ENCODE data around the gene RPUSD1. TPM values are rescaled to one million over a fixed set of nuclear protein-coding genes. Genes with fewer than 3 reads are reported as not detected.

Gene RPUSD1
- total and polyA plus RNA-seq, 12 donors = 1.1 to 40.1 (median 20.4) TPM

DNA sequence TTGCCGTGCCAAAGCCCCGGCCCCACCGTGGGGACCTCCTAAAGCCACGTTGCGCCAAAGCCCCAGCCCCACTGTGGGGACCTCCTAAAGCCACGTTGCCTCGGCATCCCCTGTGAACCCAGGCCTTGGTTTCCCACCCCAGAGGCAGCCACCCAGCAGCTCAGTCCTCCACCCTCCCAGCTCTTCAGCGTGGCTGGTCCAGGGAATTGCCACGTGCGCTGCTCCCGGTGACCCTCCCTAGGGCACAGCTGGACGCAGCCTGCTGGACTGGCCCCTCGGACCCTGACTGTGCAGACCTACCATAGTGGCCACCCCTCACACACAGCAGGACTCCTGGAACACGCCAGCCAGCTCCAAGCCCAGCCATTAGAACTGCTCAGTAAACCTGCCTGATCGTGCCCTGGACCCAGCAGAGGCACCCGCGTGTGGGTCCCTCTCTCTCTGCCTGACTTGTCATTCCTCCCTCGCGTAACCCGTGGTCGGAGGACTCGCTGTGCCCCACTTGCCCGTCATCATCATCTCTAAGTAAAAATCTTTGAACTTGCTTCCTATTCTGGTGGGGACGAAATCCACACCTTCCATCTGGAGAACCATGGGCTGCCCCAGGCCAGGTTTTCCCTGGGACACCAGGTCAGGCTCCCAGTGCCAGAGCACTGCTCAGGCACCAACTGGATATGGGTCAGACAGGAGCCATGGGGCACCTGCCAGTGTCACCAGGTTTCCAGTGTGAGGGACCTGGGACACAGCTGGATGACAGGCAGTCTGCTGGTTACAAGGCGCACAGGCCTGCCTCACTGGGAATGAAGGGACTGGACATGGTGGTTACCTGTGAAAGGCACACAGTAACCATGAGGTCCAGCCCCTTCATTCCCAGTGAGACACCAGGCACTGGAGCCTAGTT is 53.0 kb downstream of the RPUSD1 start:
- no peak for DNase-seq
- no peak for TF ChIP-seq POLR2A (IDR thresholded peaks at IDR 0.05)
- TF ChIP-seq, protein P1, sequence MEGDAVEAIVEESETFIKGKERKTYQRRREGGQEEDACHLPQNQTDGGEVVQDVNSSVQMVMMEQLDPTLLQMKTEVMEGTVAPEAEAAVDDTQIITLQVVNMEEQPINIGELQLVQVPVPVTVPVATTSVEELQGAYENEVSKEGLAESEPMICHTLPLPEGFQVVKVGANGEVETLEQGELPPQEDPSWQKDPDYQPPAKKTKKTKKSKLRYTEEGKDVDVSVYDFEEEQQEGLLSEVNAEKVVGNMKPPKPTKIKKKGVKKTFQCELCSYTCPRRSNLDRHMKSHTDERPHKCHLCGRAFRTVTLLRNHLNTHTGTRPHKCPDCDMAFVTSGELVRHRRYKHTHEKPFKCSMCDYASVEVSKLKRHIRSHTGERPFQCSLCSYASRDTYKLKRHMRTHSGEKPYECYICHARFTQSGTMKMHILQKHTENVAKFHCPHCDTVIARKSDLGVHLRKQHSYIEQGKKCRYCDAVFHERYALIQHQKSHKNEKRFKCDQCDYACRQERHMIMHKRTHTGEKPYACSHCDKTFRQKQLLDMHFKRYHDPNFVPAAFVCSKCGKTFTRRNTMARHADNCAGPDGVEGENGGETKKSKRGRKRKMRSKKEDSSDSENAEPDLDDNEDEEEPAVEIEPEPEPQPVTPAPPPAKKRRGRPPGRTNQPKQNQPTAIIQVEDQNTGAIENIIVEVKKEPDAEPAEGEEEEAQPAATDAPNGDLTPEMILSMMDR (IDR thresholded peaks at IDR 0.05) = no peak
- WGBS, 4 donors = 94 to 98% (median 95%) methylated on average over 14 to 25 of the region's 25 CpGs
- H3K9me3 ChIP-seq (replicated peaks in 1 of 3) = no peaks in the 10 kb centered on the region
- intact Hi-C loops (cut with DNase I) = no loop called here
- no peaks in the 10 kb centered on the region for H3K27me3 ChIP-seq
- peaks cover 0 to 56% of the 10 kb centered on the region in 2 donors for H3K36me3 ChIP-seq (replicated peaks in 1 of 2)
- H3K4me1 ChIP-seq (replicated peaks in 1 of 2) = peaks cover 6% of the 10 kb centered on the region in 2 donors
- no peak overlapping the region for H3K27ac ChIP-seq
- no peak overlapping the region for H3K4me3 ChIP-seq

MicroRNAs encoded within 50 kb of the gene (microRNA counts, 767-probe panel; counts per million panel counts)
- 0 counts per million in 2 donors for microRNA hsa-miR-662

Small RNA genes lying within 50 kb of the gene (microRNA-seq; reads per million reads assigned to microRNA genes)
- 0 reads per million in 3 donors for gene MIR662

Small RNA genes lying within 50 kb of the gene (small RNA-seq; reads per million reads assigned to genes)
- 0 reads per million in 2 donors for gene MIR662

Other genes starting within 250 kb of the RPUSD1 start
- gene PRR35, start 228.0 kb downstream of the RPUSD1 start, total RNA-seq = not detected
- not detected for gene PRR35, start 228.0 kb downstream of the RPUSD1 start, polyA plus RNA-seq
- gene NHLRC4, start 221.4 kb downstream of the RPUSD1 start, total RNA-seq = 10 to 100 TPM in 5 of 9 donors, 1 to 10 TPM in 4; 1.6 to 22.3 (median 12.7) TPM
- gene NHLRC4, start 221.4 kb downstream of the RPUSD1 start, polyA plus RNA-seq = 1 to 10 TPM in 2 of 3 donors, under 1 TPM in 1; 0.57 to 7.2 (median 3.3) TPM
- 100 to 1,000 TPM in 1 of 9 donors, 10 to 100 TPM in 8; 21.1 to 107 (median 78.5) TPM for gene PIGQ, start 218.4 kb downstream of the RPUSD1 start, total RNA-seq
- 100 to 1,000 TPM in 2 of 3 donors, 10 to 100 TPM in 1; 12.7 to 317 (median 111) TPM for gene PIGQ, start 218.4 kb downstream of the RPUSD1 start, polyA plus RNA-seq
- 10 to 100 TPM in 8 of 9 donors, 1 to 10 TPM in 1; 6.0 to 20.9 (median 15.8) TPM for gene RAB40C, start 198.3 kb downstream of the RPUSD1 start, total RNA-seq
- gene RAB40C, start 198.3 kb downstream of the RPUSD1 start, polyA plus RNA-seq = 10 to 100 TPM in 2 of 3 donors, 1 to 10 TPM in 1; 2.3 to 36.2 (median 19.1) TPM
- gene WFIKKN1, start 157.4 kb downstream of the RPUSD1 start, total RNA-seq = 1 to 10 TPM in 1 of 9 donors, under 1 TPM in 7, not detected in 1; 0.18 to 1.1 (median 0.36) TPM
- 1 to 10 TPM in 1 of 3 donors, under 1 TPM in 1, not detected in 1; 0.71 to 3.9 TPM for gene WFIKKN1, start 157.4 kb downstream of the RPUSD1 start, polyA plus RNA-seq
- gene METTL26, start 152.1 kb downstream of the RPUSD1 start, total RNA-seq = 100 to 1,000 TPM in 5 of 9 donors, 10 to 100 TPM in 4; 71.8 to 351 (median 122) TPM
- 100 to 1,000 TPM in 2 of 3 donors, 10 to 100 TPM in 1; 40.4 to 403 (median 328) TPM for gene METTL26, start 152.1 kb downstream of the RPUSD1 start, polyA plus RNA-seq
- gene MCRIP2, start 146.6 kb downstream of the RPUSD1 start, total RNA-seq = 100 to 1,000 TPM in 7 of 9 donors, 10 to 100 TPM in 2; 67.0 to 188 (median 149) TPM
- 100 to 1,000 TPM in 2 of 3 donors, 1 to 10 TPM in 1; 7.1 to 253 (median 241) TPM for gene MCRIP2, start 146.6 kb downstream of the RPUSD1 start, polyA plus RNA-seq
- 10 to 100 TPM; 12.4 to 55.8 (median 23.5) TPM for gene WDR90, start 139.0 kb downstream of the RPUSD1 start, total RNA-seq
- gene WDR90, start 139.0 kb downstream of the RPUSD1 start, polyA plus RNA-seq = 100 to 1,000 TPM in 2 of 3 donors, 1 to 10 TPM in 1; 3.0 to 162 (median 125) TPM
- gene RHOT2, start 120.2 kb downstream of the RPUSD1 start, total RNA-seq = 100 to 1,000 TPM in 2 of 9 donors, 10 to 100 TPM in 7; 34.7 to 177 (median 82.7) TPM
- 100 to 1,000 TPM in 2 of 3 donors, 10 to 100 TPM in 1; 37.9 to 462 (median 302) TPM for gene RHOT2, start 120.2 kb downstream of the RPUSD1 start, polyA plus RNA-seq
- 10 to 100 TPM in 1 of 9 donors, 1 to 10 TPM in 8; 1.1 to 11.5 (median 3.7) TPM for gene RHBDL1, start 112.7 kb downstream of the RPUSD1 start, total RNA-seq
- 10 to 100 TPM in 2 of 3 donors, under 1 TPM in 1; 0.13 to 21.1 (median 12.2) TPM for gene RHBDL1, start 112.7 kb downstream of the RPUSD1 start, polyA plus RNA-seq
- gene STUB1, start 108.0 kb downstream of the RPUSD1 start, total RNA-seq = 100 to 1,000 TPM; 160 to 339 (median 210) TPM
- 100 to 1,000 TPM; 121 to 199 (median 177) TPM for gene STUB1, start 108.0 kb downstream of the RPUSD1 start, polyA plus RNA-seq
- gene JMJD8, start 104.0 kb downstream of the RPUSD1 start, total RNA-seq = 100 to 1,000 TPM in 3 of 9 donors, 10 to 100 TPM in 6; 50.9 to 137 (median 97.7) TPM
- gene JMJD8, start 104.0 kb downstream of the RPUSD1 start, polyA plus RNA-seq = 10 to 100 TPM; 50.8 to 97.7 (median 72.6) TPM
- 10 to 100 TPM in 8 of 9 donors, 1 to 10 TPM in 1; 2.7 to 24.5 (median 18.0) TPM for gene WDR24, start 98.0 kb downstream of the RPUSD1 start, total RNA-seq
- 10 to 100 TPM in 2 of 3 donors, 1 to 10 TPM in 1; 2.2 to 15.0 (median 10.9) TPM for gene WDR24, start 98.0 kb downstream of the RPUSD1 start, polyA plus RNA-seq
- gene FBXL16, start 82.6 kb downstream of the RPUSD1 start, total RNA-seq = 10 to 100 TPM in 2 of 9 donors, 1 to 10 TPM in 4, under 1 TPM in 2, not detected in 1; 0.17 to 14.7 (median 2.1) TPM
- gene FBXL16, start 82.6 kb downstream of the RPUSD1 start, polyA plus RNA-seq = 10 to 100 TPM in 1 of 3 donors, 1 to 10 TPM in 2; 6.3 to 18.3 (median 7.0) TPM
- 100 to 1,000 TPM in 1 of 9 donors, 10 to 100 TPM in 7, 1 to 10 TPM in 1; 9.6 to 189 (median 58.6) TPM for gene METRN, start 73.3 kb downstream of the RPUSD1 start, total RNA-seq
- 100 to 1,000 TPM in 2 of 3 donors, 1 to 10 TPM in 1; 1.3 to 128 (median 115) TPM for gene METRN, start 73.3 kb downstream of the RPUSD1 start, polyA plus RNA-seq
- 100 to 1,000 TPM in 1 of 9 donors, 10 to 100 TPM in 8; 36.8 to 127 (median 61.4) TPM for gene ANTKMT, start 67.2 kb downstream of the RPUSD1 start, total RNA-seq
- 100 to 1,000 TPM in 2 of 3 donors, under 1 TPM in 1; 0.48 to 124 (median 104) TPM for gene ANTKMT, start 67.2 kb downstream of the RPUSD1 start, polyA plus RNA-seq
- 1 to 10 TPM in 2 of 9 donors, under 1 TPM in 5, not detected in 2; 0.17 to 1.9 (median 0.84) TPM for gene CCDC78, start 61.9 kb downstream of the RPUSD1 start, total RNA-seq
- 10 to 100 TPM in 1 of 3 donors, 1 to 10 TPM in 1, under 1 TPM in 1; 0.64 to 49.9 (median 7.7) TPM for gene CCDC78, start 61.9 kb downstream of the RPUSD1 start, polyA plus RNA-seq
- gene HAGHL, start 61.3 kb downstream of the RPUSD1 start, total RNA-seq = 10 to 100 TPM in 1 of 9 donors, 1 to 10 TPM in 7, not detected in 1; 1.1 to 10.6 (median 5.3) TPM
- gene HAGHL, start 61.3 kb downstream of the RPUSD1 start, polyA plus RNA-seq = 10 to 100 TPM in 2 of 3 donors, under 1 TPM in 1; 0.35 to 63.5 (median 11.0) TPM
- 10 to 100 TPM; 17.8 to 42.1 (median 26.8) TPM for gene CIAO3, start 47.4 kb downstream of the RPUSD1 start, total RNA-seq
- gene CIAO3, start 47.4 kb downstream of the RPUSD1 start, polyA plus RNA-seq = 10 to 100 TPM in 2 of 3 donors, 1 to 10 TPM in 1; 8.9 to 99.4 (median 38.2) TPM
- gene MSLN, start 27.6 kb downstream of the RPUSD1 start, total RNA-seq = under 1 TPM in 3 of 9 donors, not detected in 6; 0.17 to 0.46 (median 0.43) TPM
- under 1 TPM in 1 of 3 donors, not detected in 2; 0.13 TPM for gene MSLN, start 27.6 kb downstream of the RPUSD1 start, polyA plus RNA-seq
- gene CHTF18, start 239 bp upstream of the RPUSD1 start, total RNA-seq = 10 to 100 TPM in 4 of 9 donors, 1 to 10 TPM in 5; 1.7 to 25.7 (median 10.0) TPM
- gene CHTF18, start 239 bp upstream of the RPUSD1 start, polyA plus RNA-seq = 10 to 100 TPM in 2 of 3 donors, under 1 TPM in 1; 0.29 to 69.8 (median 60.8) TPM
- not detected for gene GNG13, start 12.4 kb upstream of the RPUSD1 start, total RNA-seq
- not detected for gene GNG13, start 12.4 kb upstream of the RPUSD1 start, polyA plus RNA-seq
- 10 to 100 TPM; 13.1 to 80.8 (median 35.2) TPM for gene LMF1, start 182.6 kb upstream of the RPUSD1 start, total RNA-seq
- 100 to 1,000 TPM in 1 of 3 donors, 10 to 100 TPM in 2; 10.5 to 101 (median 66.0) TPM for gene LMF1, start 182.6 kb upstream of the RPUSD1 start, polyA plus RNA-seq
- gene SOX8, start 193.4 kb upstream of the RPUSD1 start, total RNA-seq = 1 to 10 TPM in 2 of 9 donors, under 1 TPM in 7; 0.09 to 1.5 (median 0.66) TPM
- 1 to 10 TPM in 2 of 3 donors, under 1 TPM in 1; 0.04 to 2.1 (median 1.6) TPM for gene SOX8, start 193.4 kb upstream of the RPUSD1 start, polyA plus RNA-seq